Activated CD8-positive, alpha-beta memory T cell treated with anti-CD3 and anti-CD28 coated beads, Interleukin-2, amount 10 ng/mL, durations not matched to agents 7 days and 5 days (primary cell): ENCODE measurements around the gene CISH. TPM values are rescaled to one million over a fixed set of nuclear protein-coding genes. Genes with fewer than 3 reads are reported as not detected.

Source experiments
- ATAC-seq: fragments of 150-1000 bp; cut with Tn5 transposase; one replicate; pipeline ENCODE4 v1.10.0; 2021; ENCODE audit warnings: moderate library complexity
- CTCF ChIA-PET: fragments of 350-600 bp; sonication (Branson Sonifier 250); formaldehyde crosslinking; loops from one replicate; lab custom pipeline; 2021; ENCODE audit warnings: antibody characterized with exemption; lab: Charles Lee
- DNase-seq: peaks from one replicate; pipeline ENCODE4 v3.0.0-alpha.2; 2020
- H3K27ac Mint-ChIP-seq: one replicate; pipeline ENCODE4 v1.8.0; 2021; ENCODE audit warnings: mild to moderate bottlenecking, mixed read lengths
- H3K27me3 Mint-ChIP-seq: one replicate; pipeline ENCODE4 v1.8.0; 2021; ENCODE audit warnings: mixed read lengths
- H3K36me3 Mint-ChIP-seq: one replicate; pipeline ENCODE4 v1.8.0; 2021; ENCODE audit warnings: mild to moderate bottlenecking, mixed read lengths
- H3K4me1 Mint-ChIP-seq: one replicate; pipeline ENCODE4 v1.8.0; 2021; ENCODE audit warnings: mixed read lengths
- H3K4me3 Mint-ChIP-seq: one replicate; pipeline ENCODE4 v1.8.0; 2021; ENCODE audit warnings: mild to moderate bottlenecking, moderate library complexity, mixed read lengths
- H3K9me3 Mint-ChIP-seq: one replicate; pipeline ENCODE4 v1.8.0; 2022; ENCODE audit warnings: low read depth, mixed read lengths
- total RNA-seq, 2 experiments: library from RNA; stranded (reverse); gene quantifications; one replicate each; pipeline ENCODE4 v1.2.3, GENCODE V29; 2021

Gene CISH
- total RNA-seq, 2 experiments from 2014 or later: 266 to 369 TPM

DNA sequence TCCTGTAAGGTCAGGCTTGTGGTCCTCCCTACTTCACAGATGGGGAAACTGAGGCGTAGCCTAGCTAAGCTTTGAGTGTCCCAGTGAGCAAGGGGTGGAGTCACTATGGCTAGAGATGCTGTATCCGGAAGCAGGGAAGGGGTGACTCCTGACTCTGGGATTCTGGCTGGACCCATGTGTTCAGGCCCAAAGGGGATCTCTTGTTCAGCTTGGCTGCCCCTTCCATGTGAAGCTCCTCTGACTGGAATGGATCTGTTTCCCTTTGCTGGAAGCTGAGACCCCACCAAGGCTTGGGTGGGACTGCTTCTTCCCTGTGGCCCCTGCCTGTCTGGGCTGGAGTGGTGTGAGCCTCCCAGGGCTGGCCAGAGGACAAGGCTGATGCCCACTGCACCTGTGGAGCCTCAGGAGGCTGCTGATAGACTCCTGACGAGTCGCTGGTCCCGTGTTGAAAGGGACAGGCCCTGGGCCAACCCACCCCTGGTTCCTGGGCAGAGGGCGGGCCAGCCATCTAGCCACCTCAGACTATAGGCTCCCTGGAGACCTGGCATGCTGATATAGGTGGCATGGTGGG, 6.4 kb upstream of the CISH start:
- CTCF ChIA-PET: interaction anchor here (1.0 to 25.1 kb wide), 7 partner anchors 10 to 772 kb away, joined by 5 to 859 read pairs (median 143); partner anchors contain the start of genes C3orf18 and HEMK1
- H3K36me3 Mint-ChIP-seq: peaks cover 37% of the 10 kb centered on the region

GRCh38 chr3:50617096-50617791, 5.7 kb upstream of the CISH start, which contains the start of gene MAPKAPK3:
TSS of gene MAPKAPK3 (plus strand) at chr3:50617151. CDS start at chr3:50617566, 415 bp downstream.
- Mint-ChIP-seq H3K4me1 (peaks cover 64% of the 10 kb centered on the region), H3K9me3 (no peaks in the 10 kb centered on the region), H3K27me3 (no peaks in the 10 kb centered on the region), H3K27ac (peak within 1 kb of the TSS; percentile 90), H3K36me3 (peaks cover 41% of the 10 kb centered on the region), H3K4me3 (peak within 1 kb of the TSS; percentile 88)
- CTCF ChIA-PET: interaction anchor here (1.0 to 25.1 kb wide), 16 partner anchors 8 to 1065 kb away, joined by 3 to 859 read pairs (median 6); partner anchors contain the start of genes C3orf18 and HEMK1
- ATAC-seq (peak; percentile 3), DNase-seq (no peak)

More for the DNA sequence above, 6.4 kb upstream of the CISH start:
- Mint-ChIP-seq H3K27ac (peak overlapping the region; percentile 87), H3K27me3 (no peaks in the 10 kb centered on the region), H3K9me3 (no peaks in the 10 kb centered on the region), H3K4me3 (peak overlapping the region; percentile 88), H3K4me1 (peaks cover 72% of the 10 kb centered on the region)
- ATAC-seq: no peak
- DNase-seq: no peak

DNA sequence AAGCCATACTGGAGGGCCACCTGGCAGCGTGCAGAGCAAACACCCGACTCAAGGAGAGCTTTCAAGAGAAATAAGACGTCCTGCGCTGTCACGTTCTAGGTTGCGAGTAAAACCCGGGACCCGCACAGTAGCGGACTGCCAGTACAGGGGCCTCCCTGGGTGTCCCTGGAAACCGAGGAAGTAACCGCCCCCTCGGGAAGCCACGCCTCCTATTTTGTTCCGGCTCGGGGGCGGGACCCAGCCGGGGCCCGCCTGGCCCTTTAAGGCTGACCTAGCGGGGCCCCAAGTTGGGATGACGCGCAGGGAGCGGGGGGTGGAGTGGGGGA, 5.2 kb upstream of the CISH start:
- H3K4me1 Mint-ChIP-seq: peaks cover 59% of the 10 kb centered on the region
- peaks cover 44% of the 10 kb centered on the region for H3K36me3 Mint-ChIP-seq
- DNase-seq (peak; percentile 98), ATAC-seq (peak; percentile 63)
- H3K27me3 Mint-ChIP-seq: no peaks in the 10 kb centered on the region
- H3K27ac Mint-ChIP-seq: peak overlapping the region; percentile 90
- no peaks in the 10 kb centered on the region for H3K9me3 Mint-ChIP-seq
- H3K4me3 Mint-ChIP-seq: peak overlapping the region; percentile 88
- CTCF ChIA-PET: interaction anchor here (0.6 to 25.1 kb wide), 24 partner anchors 8 to 1065 kb away, joined by 3 to 859 read pairs (median 5); partner anchors contain the start of genes C3orf18 and HEMK1

DNA sequence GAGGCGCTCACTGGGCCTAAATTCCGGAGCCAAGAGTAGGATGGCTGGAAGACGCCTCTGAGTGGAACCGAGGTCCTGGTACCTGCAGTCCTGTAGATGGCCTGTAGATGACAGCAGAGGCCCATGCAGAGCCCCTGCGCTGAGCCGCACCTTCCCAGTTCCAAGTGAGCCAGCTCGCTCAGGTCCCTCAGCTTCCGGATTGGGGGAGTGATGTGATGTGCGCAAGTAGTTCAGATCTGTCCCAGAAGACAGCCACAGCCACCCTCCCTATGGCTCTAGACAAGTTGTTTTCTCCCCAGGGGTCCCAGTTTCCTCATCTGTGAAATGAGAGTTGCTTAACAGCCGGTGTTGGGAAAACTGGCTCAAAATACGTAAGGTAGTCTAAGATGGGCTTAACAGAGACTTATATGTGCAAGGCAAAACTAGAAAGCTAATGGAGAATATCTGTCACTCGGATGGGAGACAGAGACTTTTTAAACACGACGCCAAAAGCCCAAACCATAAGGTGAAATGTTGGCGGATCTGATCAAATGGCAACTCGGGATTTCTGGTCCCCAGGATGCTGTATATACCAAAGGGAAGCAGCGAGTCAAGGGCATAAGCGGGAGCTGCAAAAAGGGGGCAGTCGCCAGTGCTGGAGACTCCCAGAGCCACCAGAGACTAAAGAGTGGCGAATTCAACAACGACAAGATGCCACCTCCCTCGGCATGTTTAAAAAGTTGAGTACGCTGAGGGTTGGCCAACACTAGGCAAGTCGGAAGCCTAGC, 4.6 kb upstream of the CISH start:
- ATAC-seq: peak; percentile 15

DNA sequence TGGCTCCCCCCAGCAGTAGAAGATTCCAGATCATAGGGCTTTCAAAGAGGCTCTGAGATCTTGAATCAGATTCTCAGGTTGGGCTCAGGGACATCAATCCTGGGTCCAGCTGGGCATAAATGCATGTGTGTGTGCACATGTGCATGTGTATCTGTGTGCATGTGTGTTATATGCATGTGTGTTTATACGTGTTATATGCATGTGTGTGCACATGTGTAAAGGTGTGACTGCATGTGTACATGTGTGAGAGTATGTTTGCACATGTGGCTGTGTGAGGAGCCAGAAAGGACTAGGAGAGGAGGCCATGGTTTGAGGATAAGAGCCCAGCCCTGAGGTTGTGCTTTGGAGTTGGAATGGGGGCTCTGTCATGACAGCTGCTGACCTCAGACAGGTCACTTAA, 3.6 kb upstream of the CISH start:
- CTCF ChIA-PET: interaction anchor here (0.7 to 25.1 kb wide), 30 partner anchors 7 to 881 kb away, joined by 3 to 859 read pairs (median 6); partner anchors contain the start of genes C3orf18, HEMK1 and MANF
- ATAC-seq (no peak), DNase-seq (no peak)
- peak overlapping the region; percentile 90 for H3K27ac Mint-ChIP-seq
- H3K4me3 Mint-ChIP-seq: peak overlapping the region; percentile 40
- peaks cover 50% of the 10 kb centered on the region for H3K36me3 Mint-ChIP-seq
- no peaks in the 10 kb centered on the region for H3K9me3 Mint-ChIP-seq
- H3K4me1 Mint-ChIP-seq: peaks cover 46% of the 10 kb centered on the region
- H3K27me3 Mint-ChIP-seq: no peaks in the 10 kb centered on the region

More for the DNA sequence above, 4.6 kb upstream of the CISH start:
- Mint-ChIP-seq H3K4me3 (peak overlapping the region; percentile 88), H3K36me3 (peaks cover 48% of the 10 kb centered on the region), H3K9me3 (no peaks in the 10 kb centered on the region), H3K4me1 (peaks cover 56% of the 10 kb centered on the region), H3K27me3 (no peaks in the 10 kb centered on the region), H3K27ac (peak overlapping the region; percentile 90)
- peak; percentile 91 for DNase-seq
- CTCF ChIA-PET: interaction anchor here (0.5 to 25.1 kb wide), 37 partner anchors 8 to 1066 kb away, joined by 3 to 859 read pairs (median 5); partner anchors contain the start of genes C3orf18, HEMK1 and MANF

DNA sequence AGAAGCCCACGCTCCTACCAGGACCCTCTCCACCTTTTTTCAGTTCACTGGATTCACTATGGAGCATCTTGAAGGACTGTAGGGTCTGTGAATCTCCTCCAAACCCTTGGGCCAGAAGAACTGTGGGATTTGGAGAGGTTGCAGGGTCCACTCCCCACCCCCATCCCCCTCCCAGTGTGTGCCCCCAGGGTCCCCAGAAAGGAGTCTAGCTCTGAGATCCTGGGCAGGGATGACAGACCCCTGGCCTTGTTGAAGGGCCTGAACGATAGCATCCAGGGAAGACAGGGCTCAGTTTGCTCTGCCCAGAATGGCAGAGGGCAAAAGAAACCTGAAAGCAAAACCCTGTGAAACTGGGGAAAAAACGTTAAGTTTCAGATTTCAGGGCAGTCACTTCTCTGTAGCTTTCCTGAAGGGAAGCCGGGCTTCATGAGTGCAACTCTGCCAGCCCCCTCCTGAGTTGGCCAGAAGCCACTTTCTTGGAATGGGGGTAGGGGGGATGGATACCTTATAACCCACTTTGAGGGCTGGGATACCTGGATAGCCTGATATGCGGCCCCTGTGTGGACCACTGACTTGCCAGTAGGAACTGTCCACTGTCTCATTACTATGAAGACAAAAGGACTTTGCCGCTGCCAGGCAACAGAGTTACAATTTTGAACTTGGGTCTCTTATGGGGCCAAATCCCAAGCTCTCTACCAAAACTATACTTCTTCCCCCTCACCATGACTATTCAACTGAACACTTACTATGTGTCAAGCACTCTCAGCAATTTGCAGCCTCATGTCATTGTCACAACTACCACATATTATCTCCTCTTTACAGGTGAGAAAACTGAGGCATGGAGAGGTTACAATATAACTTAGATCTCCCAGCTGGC, 1.6 kb upstream of the CISH start:
- H3K36me3 Mint-ChIP-seq: peaks cover 60% of the 10 kb centered on the region
- ATAC-seq: no peak
- peak overlapping the region; percentile 100 for H3K27ac Mint-ChIP-seq
- H3K27me3 Mint-ChIP-seq: no peaks in the 10 kb centered on the region
- CTCF ChIA-PET: interaction anchor here (0.9 to 25.1 kb wide), 13 partner anchors 11 to 1069 kb away, joined by 3 to 859 read pairs (median 5); partner anchors contain the start of genes C3orf18, DOCK3 and HEMK1
- peak; percentile 46 for DNase-seq
- H3K9me3 Mint-ChIP-seq: no peaks in the 10 kb centered on the region
- peaks cover 29% of the 10 kb centered on the region for H3K4me1 Mint-ChIP-seq
- H3K4me3 Mint-ChIP-seq: peak overlapping the region; percentile 89

- CTCF ChIA-PET: interaction anchor here (0.6 to 25.1 kb wide), 10 partner anchors 11 to 274 kb away, joined by 3 to 859 read pairs (median 16); partner anchors contain the start of genes C3orf18, CYB561D2, HEMK1 and NPRL2
- peaks cover 69% of the 10 kb centered on the region for H3K36me3 Mint-ChIP-seq
- H3K4me1 Mint-ChIP-seq: peaks cover 29% of the 10 kb centered on the region
- no peak for ATAC-seq
- peak overlapping the region; percentile 89 for H3K4me3 Mint-ChIP-seq
- H3K27ac Mint-ChIP-seq: peak overlapping the region; percentile 100
- H3K27me3 Mint-ChIP-seq: no peaks in the 10 kb centered on the region
- H3K9me3 Mint-ChIP-seq: no peaks in the 10 kb centered on the region
- no peak for DNase-seq
Observed at GRCh38 chr3:50612234-50612882, 784 bp upstream of the CISH start.

DNA sequence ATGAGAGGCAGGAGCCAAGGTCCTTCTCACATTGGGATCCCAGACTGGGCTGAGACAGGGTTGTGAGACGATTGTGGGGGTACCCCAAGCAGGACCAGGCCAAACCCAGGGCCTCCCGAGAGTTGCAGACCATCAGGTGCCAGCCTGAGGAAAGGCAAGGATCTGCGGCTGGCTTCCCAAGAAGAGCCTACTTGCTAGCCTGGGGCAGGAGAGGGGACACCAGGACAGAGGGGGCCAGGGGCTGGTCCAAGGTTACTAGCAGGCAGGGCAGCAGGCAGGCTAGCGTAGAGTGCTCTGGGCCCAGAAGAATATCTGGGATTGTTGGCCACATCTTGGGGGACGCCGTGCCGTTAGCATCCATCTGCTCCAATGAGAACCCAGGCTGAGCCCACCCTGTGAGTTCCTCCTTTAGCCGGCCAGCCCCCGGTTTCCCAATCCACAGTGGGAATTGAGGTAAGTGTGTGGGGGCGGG, 546 bp downstream of the CISH start:
- no peak for DNase-seq
- H3K36me3 Mint-ChIP-seq: peaks cover 82% of the 10 kb centered on the region
- no peaks in the 10 kb centered on the region for H3K9me3 Mint-ChIP-seq
- peaks cover 26% of the 10 kb centered on the region for H3K4me1 Mint-ChIP-seq
- H3K27me3 Mint-ChIP-seq: no peaks in the 10 kb centered on the region
- peak overlapping the region; percentile 89 for H3K4me3 Mint-ChIP-seq
- CTCF ChIA-PET: interaction anchor here (0.6 to 25.1 kb wide), 7 partner anchors 9 to 890 kb away, joined by 3 to 859 read pairs (median 29); partner anchors contain the start of genes C3orf18 and HEMK1
- no peak for ATAC-seq
- H3K27ac Mint-ChIP-seq: peak overlapping the region; percentile 100

GRCh38 chr3:50610181-50610971, 1.2 kb downstream of the CISH start:
- Mint-ChIP-seq H3K27ac (peak overlapping the region; percentile 100), H3K36me3 (peaks cover 89% of the 10 kb centered on the region), H3K27me3 (no peaks in the 10 kb centered on the region), H3K4me1 (peaks cover 26% of the 10 kb centered on the region), H3K4me3 (peak overlapping the region; percentile 89), H3K9me3 (no peaks in the 10 kb centered on the region)
- CTCF ChIA-PET: interaction anchor here (0.6 to 25.1 kb wide), 10 partner anchors 9 to 890 kb away, joined by 3 to 859 read pairs (median 5); partner anchors contain the start of genes C3orf18, HEMK1 and RASSF1
- DNase-seq (peak; percentile 78), ATAC-seq (no peak)

DNA sequence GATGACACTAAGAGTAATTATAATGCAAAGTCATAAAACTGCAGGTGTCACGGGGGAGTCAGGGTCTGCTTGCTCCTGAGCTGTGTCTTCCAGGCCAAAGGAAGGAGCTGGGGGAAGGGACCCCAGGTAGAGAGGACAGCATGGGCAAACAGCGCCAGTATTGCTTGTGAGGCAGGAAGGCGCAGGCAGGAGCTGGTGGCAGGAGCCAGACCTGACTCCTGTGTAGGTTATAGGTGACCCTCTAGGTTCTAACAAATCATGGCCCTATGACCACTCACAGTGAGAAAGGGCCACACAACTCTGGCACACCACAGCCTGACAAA, 1.9 kb downstream of the CISH start:
- H3K27me3 Mint-ChIP-seq: no peaks in the 10 kb centered on the region
- H3K27ac Mint-ChIP-seq: peak overlapping the region; percentile 100
- peaks cover 27% of the 10 kb centered on the region for H3K4me1 Mint-ChIP-seq
- peaks cover 92% of the 10 kb centered on the region for H3K36me3 Mint-ChIP-seq
- peak overlapping the region; percentile 89 for H3K4me3 Mint-ChIP-seq
- CTCF ChIA-PET: interaction anchor here (1.1 to 25.1 kb wide), 8 partner anchors 8 to 780 kb away, joined by 3 to 859 read pairs (median 16); partner anchors contain the start of genes C3orf18, HEMK1 and RASSF1
- H3K9me3 Mint-ChIP-seq: no peaks in the 10 kb centered on the region
- DNase-seq (no peak), ATAC-seq (no peak)
